Panc1 (cell line): ENCODE measurements around the gene TNIK. TPM values are rescaled to one million over a fixed set of nuclear protein-coding genes. Genes with fewer than 3 reads are reported as not detected.

Source experiments
- ATAC-seq: fragments of 200-7000 bp; cut with Tn5 transposase; 2 replicates; pipeline ENCODE4 v1.9.1; 2020; ENCODE audit warnings: mild to moderate bottlenecking, moderate library complexity
- BruUV-seq: library from RNA; stranded (reverse); fragments of 400-500 nt; replicated peaks from 2 replicates; lab custom pipeline; 2021; lab: Mats Ljungman, UMichigan
- CTCF ChIA-PET: fragments of 300-600 bp; sonication (Branson Sonifier 250); formaldehyde crosslinking; loops from one replicate; lab custom pipeline; 2022; ENCODE audit warnings: antibody characterized with exemption; lab: Charles Lee
- POLR2A ChIA-PET: fragments of 300-600 bp; sonication (Branson Sonifier 250); formaldehyde crosslinking; loops from one replicate; lab custom pipeline; 2022; ENCODE audit warnings: antibody characterized with exemption; lab: Charles Lee
- DNase-seq: peaks from one replicate; pipeline ENCODE4 v3.0.0-alpha.2; 2010; ENCODE audit warnings: low read depth, low spot score
- H3K27ac ChIP-seq: 2 replicates; pipeline ENCODE4 v1.5.1; 2011; ENCODE audit warnings: mild to moderate bottlenecking, low read length, inconsistent platforms
- H3K27me3 ChIP-seq: fragments of 200-500 bp; sonication (Bioruptor generic); 2 replicates; pipeline ENCODE4 v1.6.0; 2014; ENCODE audit warnings: low read length, inconsistent platforms; ENCODE audit not compliant: control insufficient read depth, insufficient read depth
- H3K36me3 ChIP-seq: fragments of 200-500 bp; sonication (Bioruptor generic); 2 replicates; pipeline ENCODE4 v1.5.1; 2014; ENCODE audit warnings: inconsistent platforms, mild to moderate bottlenecking, low read length, moderate library complexity; ENCODE audit not compliant: control insufficient read depth, insufficient read depth
- H3K4me1 ChIP-seq: 2 replicates; pipeline ENCODE4 v1.5.1; 2011; ENCODE audit warnings: inconsistent platforms, mild to moderate bottlenecking, low read length, moderate library complexity; ENCODE audit not compliant: control insufficient read depth, insufficient read depth
- H3K4me3 ChIP-seq, 2 experiments: 2 replicates each; pipeline ENCODE4 v1.5.1; 2011 to 2012; ENCODE audit warnings: low read depth in 2 of 2, low read length in 2 of 2, mild to moderate bottlenecking in 2 of 2, inconsistent platforms in 1 of 2, moderate library complexity in 1 of 2
- H3K9me3 ChIP-seq: fragments of 200-500 bp; sonication (Bioruptor generic); 2 replicates; pipeline ENCODE4 v1.5.1; 2014; ENCODE audit warnings: low read depth, mild to moderate bottlenecking, inconsistent platforms, low read length, moderate library complexity; ENCODE audit not compliant: control insufficient read depth, insufficient read depth
- POLR2AphosphoS5 ChIP-seq: IDR thresholded peaks from 2 replicates; pipeline ENCODE4 v1.6.1; 2012; ENCODE audit warnings: mild to moderate bottlenecking, low read depth, low read length, moderate library complexity
- SIN3A ChIP-seq: IDR thresholded peaks from 2 replicates; pipeline ENCODE4 v1.6.1; 2012; ENCODE audit warnings: low read depth, mild to moderate bottlenecking, low read length, moderate library complexity, borderline replicate concordance; ENCODE audit not compliant: insufficient read depth
- TCF7L2 ChIP-seq: IDR thresholded peaks from 2 replicates; pipeline ENCODE4 v1.6.1; 2011; ENCODE audit warnings: mild to moderate bottlenecking, low read depth, low read length, inconsistent platforms
- in situ Hi-C: cut with HindIII; loops from 2 replicates; pipeline ENCODE4 v1.10.0; 2016; ENCODE audit warnings: low sequenced_read_pairs, low pct_unique_long_range_greater_than_20kb
- intact Hi-C: fragments of 100-400 bp; cut with micrococcal nuclease; formaldehyde crosslinking; loops from one replicate; pipeline ENCODE4 v1.10.0; 2022; ENCODE audit not compliant: unreplicated experiment
- total RNA-seq: library from RNA; stranded (reverse); gene quantifications from one replicate; pipeline ENCODE4 v1.2.1, GENCODE V29; 2021; ENCODE audit not compliant: unreplicated experiment
- TF ChIP-seq, protein P1 (sequence below), 2 experiments: IDR thresholded peaks; 2 replicates each; pipeline ENCODE4 v1.6.1; 2011 to 2012; ENCODE audit warnings: low read depth in 2 of 2, control low read depth in 1 of 2, low read length in 1 of 2, mild to moderate bottlenecking in 1 of 2, moderate library complexity in 1 of 2; ENCODE audit not compliant: insufficient read depth in 1 of 2
- TF ChIP-seq, protein P2 (sequence below): fragments of 450-650 bp; IDR thresholded peaks from 2 replicates; pipeline ENCODE4 v1.5.1; 2017; ENCODE audit warnings: mild to moderate bottlenecking

Gene TNIK
- total RNA-seq, 1 experiment from 2014 or later = 1.9 TPM

DNA sequence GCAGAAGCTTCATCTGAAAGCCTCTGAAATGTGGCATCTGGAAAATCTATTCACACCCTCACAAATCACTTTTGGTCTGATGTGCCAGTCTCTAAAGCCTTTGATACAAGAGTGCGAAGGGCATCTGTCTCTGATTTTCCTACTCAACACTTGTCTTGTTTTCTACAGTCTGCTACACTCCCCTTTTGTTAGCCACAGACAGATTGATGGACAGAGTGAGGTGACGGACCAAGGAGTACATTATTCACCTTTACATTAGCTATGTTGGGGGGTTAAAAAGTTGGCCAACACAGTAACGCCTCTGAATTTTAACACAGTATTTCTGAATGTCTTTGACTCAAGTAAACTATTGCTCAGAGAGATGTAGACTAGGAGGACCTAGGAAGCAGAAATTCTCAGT, 63.1 kb downstream of the TNIK start:
- no peak for TF ChIP-seq POLR2AphosphoS5
- TF ChIP-seq, protein P1, sequence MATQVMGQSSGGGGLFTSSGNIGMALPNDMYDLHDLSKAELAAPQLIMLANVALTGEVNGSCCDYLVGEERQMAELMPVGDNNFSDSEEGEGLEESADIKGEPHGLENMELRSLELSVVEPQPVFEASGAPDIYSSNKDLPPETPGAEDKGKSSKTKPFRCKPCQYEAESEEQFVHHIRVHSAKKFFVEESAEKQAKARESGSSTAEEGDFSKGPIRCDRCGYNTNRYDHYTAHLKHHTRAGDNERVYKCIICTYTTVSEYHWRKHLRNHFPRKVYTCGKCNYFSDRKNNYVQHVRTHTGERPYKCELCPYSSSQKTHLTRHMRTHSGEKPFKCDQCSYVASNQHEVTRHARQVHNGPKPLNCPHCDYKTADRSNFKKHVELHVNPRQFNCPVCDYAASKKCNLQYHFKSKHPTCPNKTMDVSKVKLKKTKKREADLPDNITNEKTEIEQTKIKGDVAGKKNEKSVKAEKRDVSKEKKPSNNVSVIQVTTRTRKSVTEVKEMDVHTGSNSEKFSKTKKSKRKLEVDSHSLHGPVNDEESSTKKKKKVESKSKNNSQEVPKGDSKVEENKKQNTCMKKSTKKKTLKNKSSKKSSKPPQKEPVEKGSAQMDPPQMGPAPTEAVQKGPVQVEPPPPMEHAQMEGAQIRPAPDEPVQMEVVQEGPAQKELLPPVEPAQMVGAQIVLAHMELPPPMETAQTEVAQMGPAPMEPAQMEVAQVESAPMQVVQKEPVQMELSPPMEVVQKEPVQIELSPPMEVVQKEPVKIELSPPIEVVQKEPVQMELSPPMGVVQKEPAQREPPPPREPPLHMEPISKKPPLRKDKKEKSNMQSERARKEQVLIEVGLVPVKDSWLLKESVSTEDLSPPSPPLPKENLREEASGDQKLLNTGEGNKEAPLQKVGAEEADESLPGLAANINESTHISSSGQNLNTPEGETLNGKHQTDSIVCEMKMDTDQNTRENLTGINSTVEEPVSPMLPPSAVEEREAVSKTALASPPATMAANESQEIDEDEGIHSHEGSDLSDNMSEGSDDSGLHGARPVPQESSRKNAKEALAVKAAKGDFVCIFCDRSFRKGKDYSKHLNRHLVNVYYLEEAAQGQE (IDR thresholded peaks at IDR 0.05; ENCODE audit: insufficient read depth in 1 of 2, low read depth in 2 of 2, low read length in 1 of 2) = no peak
- no peak for TF ChIP-seq SIN3A
- TF ChIP-seq, protein P2, sequence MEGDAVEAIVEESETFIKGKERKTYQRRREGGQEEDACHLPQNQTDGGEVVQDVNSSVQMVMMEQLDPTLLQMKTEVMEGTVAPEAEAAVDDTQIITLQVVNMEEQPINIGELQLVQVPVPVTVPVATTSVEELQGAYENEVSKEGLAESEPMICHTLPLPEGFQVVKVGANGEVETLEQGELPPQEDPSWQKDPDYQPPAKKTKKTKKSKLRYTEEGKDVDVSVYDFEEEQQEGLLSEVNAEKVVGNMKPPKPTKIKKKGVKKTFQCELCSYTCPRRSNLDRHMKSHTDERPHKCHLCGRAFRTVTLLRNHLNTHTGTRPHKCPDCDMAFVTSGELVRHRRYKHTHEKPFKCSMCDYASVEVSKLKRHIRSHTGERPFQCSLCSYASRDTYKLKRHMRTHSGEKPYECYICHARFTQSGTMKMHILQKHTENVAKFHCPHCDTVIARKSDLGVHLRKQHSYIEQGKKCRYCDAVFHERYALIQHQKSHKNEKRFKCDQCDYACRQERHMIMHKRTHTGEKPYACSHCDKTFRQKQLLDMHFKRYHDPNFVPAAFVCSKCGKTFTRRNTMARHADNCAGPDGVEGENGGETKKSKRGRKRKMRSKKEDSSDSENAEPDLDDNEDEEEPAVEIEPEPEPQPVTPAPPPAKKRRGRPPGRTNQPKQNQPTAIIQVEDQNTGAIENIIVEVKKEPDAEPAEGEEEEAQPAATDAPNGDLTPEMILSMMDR = no peak
- TF ChIP-seq TCF7L2 = no peak
- no peak overlapping the region for H3K4me3 ChIP-seq
- in situ Hi-C loops = no loop called here
- ChIA-PET CTCF (no interaction called here), POLR2A (no interaction called here)
- peaks cover 2% of the 10 kb centered on the region; the same call in 1 of the 2 replicates for H3K27me3 ChIP-seq
- DNase-seq = no peak
- intact Hi-C loops = no loop called here
- no peaks in the 10 kb centered on the region for H3K36me3 ChIP-seq
- no peak for ATAC-seq
- BruUV-seq = no TSS peak
- H3K27ac ChIP-seq = no peak overlapping the region
- H3K9me3 ChIP-seq = no peaks in the 10 kb centered on the region
- H3K4me1 ChIP-seq = no peaks in the 10 kb centered on the region

DNA sequence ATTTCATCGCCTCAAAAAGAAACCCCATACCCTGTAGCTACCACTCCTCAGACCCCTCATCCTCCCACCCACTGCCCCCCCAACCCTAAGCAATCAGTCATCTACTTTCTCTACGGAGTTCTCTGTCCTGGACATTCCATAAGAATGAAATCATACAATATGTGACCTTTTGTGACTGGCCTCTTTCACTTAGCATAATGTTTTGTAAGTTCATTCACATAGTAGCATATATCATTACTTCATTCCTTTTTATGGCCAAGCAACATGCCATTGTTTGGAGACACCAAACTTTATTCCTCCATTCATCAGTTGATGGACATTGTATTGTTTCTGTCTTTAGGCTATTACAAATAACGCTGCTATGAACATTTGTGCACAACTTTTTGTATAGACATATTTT, 64.2 kb downstream of the TNIK start:
- CTCF ChIA-PET = no interaction called here
- Histone ChIP-seq H3K4me1 (no peaks in the 10 kb centered on the region), H3K27ac (no peak overlapping the region), H3K36me3 (no peaks in the 10 kb centered on the region), H3K9me3 (no peaks in the 10 kb centered on the region), H3K4me3 (no peak overlapping the region), H3K27me3 (peaks cover 2% of the 10 kb centered on the region; the same call in 1 of the 2 replicates)
- ATAC-seq (no peak), DNase-seq (no peak)
- intact Hi-C loops (no loop called here), in situ Hi-C loops (no loop called here)
- BruUV-seq = no TSS peak
- POLR2A ChIA-PET = no interaction called here
- TF ChIP-seq POLR2AphosphoS5 = no peak

DNA sequence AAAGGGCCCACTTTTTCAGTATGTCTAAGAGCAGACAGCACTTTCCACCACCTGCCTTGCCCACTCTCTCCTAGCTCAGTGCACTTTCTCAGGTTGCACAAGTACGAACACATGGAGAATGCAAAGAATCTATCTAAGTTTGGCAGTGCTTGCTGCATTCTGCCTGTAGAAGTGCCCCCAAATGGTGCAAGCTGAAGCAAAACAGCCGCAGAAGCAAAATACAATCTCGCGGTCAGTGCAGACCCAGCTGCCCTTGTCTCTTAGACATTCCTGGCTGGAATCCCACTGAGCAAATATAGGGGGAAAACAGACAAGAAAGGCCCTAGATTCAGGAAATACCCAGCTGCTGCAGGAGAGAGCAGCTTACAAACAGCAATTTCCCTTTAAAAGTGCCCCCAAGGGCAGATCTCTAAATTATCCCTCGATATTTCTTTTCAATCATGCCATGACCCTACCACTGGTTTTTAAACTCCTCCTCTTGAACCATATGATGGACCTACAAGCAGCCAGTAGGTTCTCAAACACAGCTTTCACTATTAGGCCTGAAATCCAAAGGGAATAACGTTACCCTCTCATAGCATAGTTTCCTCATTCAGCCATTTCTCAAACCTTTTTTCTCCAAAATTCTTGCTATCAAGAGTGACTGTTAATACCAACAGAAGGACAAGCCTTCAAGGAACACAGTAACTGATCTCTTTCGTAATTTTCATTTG, 67.0 kb downstream of the TNIK start:
- ChIA-PET POLR2A (no interaction called here), CTCF (no interaction called here)
- H3K27ac ChIP-seq = no peak overlapping the region
- intact Hi-C loops = no loop called here
- TF ChIP-seq SIN3A (no peak), TCF7L2 (no peak), POLR2AphosphoS5 (no peak)
- TF ChIP-seq, protein P1 (IDR thresholded peaks at IDR 0.05; ENCODE audit: insufficient read depth in 1 of 2, low read depth in 2 of 2, low read length in 1 of 2) = no peak
- TF ChIP-seq, protein P2 = no peak
- no peak overlapping the region for H3K4me3 ChIP-seq
- DNase-seq (no peak), ATAC-seq (no peak)
- peaks cover 2% of the 10 kb centered on the region; the same call in 1 of the 2 replicates for H3K27me3 ChIP-seq
- in situ Hi-C loops = no loop called here
- no peaks in the 10 kb centered on the region for H3K36me3 ChIP-seq
- H3K4me1 ChIP-seq = no peaks in the 10 kb centered on the region
- no TSS peak for BruUV-seq
- H3K9me3 ChIP-seq = no peaks in the 10 kb centered on the region
